GM10248 (cell line): Measurements from ENCODE around the gene HRC.

Experiments
- CTCF ChIA-PET: fragments of 300-600 bp; sonication (Branson Sonifier 250); formaldehyde crosslinking; extraction: SDS; loops from one replicate; lab custom pipeline; 2021; ENCODE audit warnings: antibody characterized with exemption; lab: Yijun Ruan, JAX
- POLR2A ChIA-PET: fragments of 350-650 bp; sonication (Branson Sonifier 250); formaldehyde crosslinking; extraction: SDS; loops from one replicate; lab custom pipeline; 2020; ENCODE audit warnings: antibody characterized with exemption; lab: Yijun Ruan, JAX
- DNase-seq: peaks from one replicate; pipeline ENCODE4 v3.0.0; 2012; ENCODE audit errors: extremely low spot score
- TF ChIP-seq, protein P1 (sequence below): IDR thresholded peaks from 2 replicates; pipeline ENCODE4 v1.5.1; 2012; ENCODE audit warnings: mild to moderate bottlenecking, low read depth; ENCODE audit errors: extremely low read depth, missing control alignments, control extremely low read depth

The HRC gene

GRCh38 chr19:49152119-49152550 is 3.1 kb downstream of the HRC start:
- ChIA-PET POLR2A (interaction anchor here (0.7 kb wide), 1 partner anchor 276 kb away, joined by 3 read pairs; no protein-coding TSS in a partner anchor), CTCF (interaction anchor here (1.3 kb wide), 1 partner anchor 54 kb away, joined by 5 read pairs; no protein-coding TSS in a partner anchor)
- TF ChIP-seq, protein P1, sequence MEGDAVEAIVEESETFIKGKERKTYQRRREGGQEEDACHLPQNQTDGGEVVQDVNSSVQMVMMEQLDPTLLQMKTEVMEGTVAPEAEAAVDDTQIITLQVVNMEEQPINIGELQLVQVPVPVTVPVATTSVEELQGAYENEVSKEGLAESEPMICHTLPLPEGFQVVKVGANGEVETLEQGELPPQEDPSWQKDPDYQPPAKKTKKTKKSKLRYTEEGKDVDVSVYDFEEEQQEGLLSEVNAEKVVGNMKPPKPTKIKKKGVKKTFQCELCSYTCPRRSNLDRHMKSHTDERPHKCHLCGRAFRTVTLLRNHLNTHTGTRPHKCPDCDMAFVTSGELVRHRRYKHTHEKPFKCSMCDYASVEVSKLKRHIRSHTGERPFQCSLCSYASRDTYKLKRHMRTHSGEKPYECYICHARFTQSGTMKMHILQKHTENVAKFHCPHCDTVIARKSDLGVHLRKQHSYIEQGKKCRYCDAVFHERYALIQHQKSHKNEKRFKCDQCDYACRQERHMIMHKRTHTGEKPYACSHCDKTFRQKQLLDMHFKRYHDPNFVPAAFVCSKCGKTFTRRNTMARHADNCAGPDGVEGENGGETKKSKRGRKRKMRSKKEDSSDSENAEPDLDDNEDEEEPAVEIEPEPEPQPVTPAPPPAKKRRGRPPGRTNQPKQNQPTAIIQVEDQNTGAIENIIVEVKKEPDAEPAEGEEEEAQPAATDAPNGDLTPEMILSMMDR, result no peak
- no peak for DNase-seq

GRCh38 chr19:49151267-49152118 is 3.7 kb downstream of the HRC start:
- CTCF ChIA-PET, result interaction anchor here (0.7 to 1.4 kb wide), 4 partner anchors 38 to 57 kb away, joined by 3 to 5 read pairs (median 4); partner anchors contain the start of gene LIN7B
- DNase-seq, result no peak
- POLR2A ChIA-PET, result no interaction called here
- TF ChIP-seq, protein P1, result no peak

- TF ChIP-seq, protein P1, result no peak
- CTCF ChIA-PET, result interaction anchor here (0.7 to 1.4 kb wide), 3 partner anchors 37 to 58 kb away, joined by 3 to 4 read pairs (median 3); partner anchors contain the start of gene LIN7B
- DNase-seq, result no peak
- POLR2A ChIA-PET, result interaction anchor here (0.6 kb wide), 1 partner anchor 197 kb away, joined by 5 read pairs; no protein-coding TSS in a partner anchor
Observed at GRCh38 chr19:49150944-49151243, 4.3 kb downstream of the HRC start.

- CTCF ChIA-PET, result interaction anchor here (0.9 to 1.4 kb wide), 4 partner anchors 37 to 157 kb away, joined by 3 to 4 read pairs (median 4); partner anchors contain the start of genes GYS1, LIN7B and RUVBL2
- POLR2A ChIA-PET, result interaction anchor here (0.6 kb wide), 1 partner anchor 198 kb away, joined by 5 read pairs; no protein-coding TSS in a partner anchor
- TF ChIP-seq, protein P1, result no peak
- peak; percentile 72 for DNase-seq
Observed at GRCh38 chr19:49150106-49150943, 4.9 kb downstream of the HRC start.

DNA sequence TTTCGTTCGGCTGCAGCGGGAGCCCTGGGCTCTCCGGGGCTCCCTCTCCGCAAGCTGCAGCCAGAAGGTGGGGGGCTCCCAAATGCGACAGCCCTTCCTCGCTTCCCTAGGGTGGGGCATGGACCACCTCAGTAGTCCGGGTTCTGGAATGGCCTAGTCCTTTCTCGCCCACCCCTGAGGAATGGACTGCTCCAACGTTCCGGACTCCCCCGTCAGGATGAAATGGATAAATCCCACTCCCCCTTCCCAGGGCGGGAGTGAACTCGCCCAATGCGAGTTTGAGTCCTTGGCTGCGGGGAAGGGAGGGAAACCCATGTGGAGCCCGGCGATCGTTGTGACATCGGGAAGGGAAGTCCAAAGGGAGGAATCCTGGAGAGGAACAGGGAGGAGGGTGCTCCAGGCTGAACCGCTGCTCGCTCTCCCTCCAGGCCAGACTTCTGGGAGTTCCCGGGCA is 5.5 kb downstream of the HRC start:
- ChIA-PET CTCF (interaction anchor here (1.0 to 1.6 kb wide), 6 partner anchors 19 to 156 kb away, joined by 3 to 5 read pairs (median 4); partner anchors contain the start of genes GYS1, LIN7B and RUVBL2), POLR2A (no interaction called here)
- TF ChIP-seq, protein P1, result no peak

More for the DNA sequence above, 5.5 kb downstream of the HRC start:
- no peak for DNase-seq
